GM23338 (cell line): Measurements from ENCODE around the gene APIP.

Experiments used
- EZH2 ChIP-seq: fragments of 200-600 bp; sonication (generic); IDR thresholded peaks from one replicate; pipeline ENCODE4 v1.8.0; 2017; ENCODE audit warnings: antibody characterized with exemption, mild to moderate bottlenecking, low read depth; ENCODE audit not compliant: unreplicated experiment
- JUNB ChIP-seq: IDR thresholded peaks from one replicate; pipeline ENCODE4 v1.6.1; 2016; ENCODE audit warnings: antibody characterized with exemption; ENCODE audit not compliant: unreplicated experiment
- POLR2AphosphoS5 ChIP-seq: IDR thresholded peaks from 2 replicates; pipeline ENCODE4 v1.6.1; 2016; ENCODE audit warnings: antibody characterized with exemption, low read depth
- TF ChIP-seq, protein P1 (sequence below), 2 experiments: fragments of 200-600 bp in 1 of 2; sonication (generic) in 1 of 2; conservative IDR thresholded peaks; 2 replicates each; pipeline versions ENCODE4 v1.5.1 to v1.6.1; 2016 to 2017; ENCODE audit warnings: antibody characterized with exemption in 2 of 2, low read depth in 2 of 2, mild to moderate bottlenecking in 2 of 2, moderate library complexity in 1 of 2

DNA sequence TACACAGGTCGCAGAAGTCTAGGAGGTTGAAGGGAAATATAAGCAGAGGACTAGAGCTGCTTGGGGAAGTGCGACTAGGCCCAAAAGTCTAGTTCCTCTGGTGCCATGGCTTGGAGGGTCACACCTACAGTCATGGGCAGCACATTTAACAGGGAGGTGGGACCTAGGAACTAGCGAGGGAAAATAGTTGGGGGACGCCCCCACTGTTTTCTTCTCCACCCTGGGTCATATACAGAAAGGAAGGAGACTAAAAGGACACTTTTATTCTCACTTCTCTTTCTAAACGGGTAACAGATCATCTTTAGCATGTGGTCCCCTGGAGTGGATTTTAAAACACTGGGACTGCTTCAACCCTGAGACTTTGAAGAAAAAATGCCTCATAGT is 16.6 kb downstream of the APIP start:
- TF ChIP-seq, protein P1, sequence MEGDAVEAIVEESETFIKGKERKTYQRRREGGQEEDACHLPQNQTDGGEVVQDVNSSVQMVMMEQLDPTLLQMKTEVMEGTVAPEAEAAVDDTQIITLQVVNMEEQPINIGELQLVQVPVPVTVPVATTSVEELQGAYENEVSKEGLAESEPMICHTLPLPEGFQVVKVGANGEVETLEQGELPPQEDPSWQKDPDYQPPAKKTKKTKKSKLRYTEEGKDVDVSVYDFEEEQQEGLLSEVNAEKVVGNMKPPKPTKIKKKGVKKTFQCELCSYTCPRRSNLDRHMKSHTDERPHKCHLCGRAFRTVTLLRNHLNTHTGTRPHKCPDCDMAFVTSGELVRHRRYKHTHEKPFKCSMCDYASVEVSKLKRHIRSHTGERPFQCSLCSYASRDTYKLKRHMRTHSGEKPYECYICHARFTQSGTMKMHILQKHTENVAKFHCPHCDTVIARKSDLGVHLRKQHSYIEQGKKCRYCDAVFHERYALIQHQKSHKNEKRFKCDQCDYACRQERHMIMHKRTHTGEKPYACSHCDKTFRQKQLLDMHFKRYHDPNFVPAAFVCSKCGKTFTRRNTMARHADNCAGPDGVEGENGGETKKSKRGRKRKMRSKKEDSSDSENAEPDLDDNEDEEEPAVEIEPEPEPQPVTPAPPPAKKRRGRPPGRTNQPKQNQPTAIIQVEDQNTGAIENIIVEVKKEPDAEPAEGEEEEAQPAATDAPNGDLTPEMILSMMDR (conservative IDR thresholded peaks at IDR 0.05; ENCODE audit: low read depth in 2 of 2), result no peak
- TF ChIP-seq POLR2AphosphoS5, result no peak
- TF ChIP-seq EZH2, result no peak
- TF ChIP-seq JUNB, result no peak
